Peyer's patch (tissue), 4 donors: ENCODE data around the gene VSIG8. TPM values are rescaled to one million over a fixed set of nuclear protein-coding genes. Genes with fewer than 3 reads are reported as not detected.
A peak's percentile ranks its signal among the peaks of the same experiment; 100 is the strongest.

Source experiments
- DNase-seq, 3 donors: peaks; one replicate each; pipeline ENCODE4 v3.0.0-alpha.2; 2017 to 2019
- H3K27ac ChIP-seq, 4 donors: fragments of 200-600 bp; sonication (generic); one replicate each; pipeline ENCODE4 v1.5.1; 2016 to 2019
- H3K27me3 ChIP-seq, 2 donors: fragments of 200-600 bp; sonication (generic); one replicate each; pipeline ENCODE4 v1.5.1; 2019
- H3K36me3 ChIP-seq, 3 donors: fragments of 200-600 bp; sonication (generic); one replicate each; pipeline ENCODE4 v1.5.1; 2016 to 2019
- H3K4me1 ChIP-seq, 4 donors: fragments of 200-600 bp; sonication (generic); one replicate each; pipeline ENCODE4 v1.5.1; 2016 to 2019
- H3K4me3 ChIP-seq, 4 donors: fragments of 200-600 bp; sonication (generic); 1 replicate in 3 of 4; 2 replicates in 1 of 4; pipeline ENCODE4 v1.5.1; 2016 to 2019; ENCODE audit warnings: mild to moderate bottlenecking in 1 of 4
- H3K9me3 ChIP-seq, 4 donors: fragments of 200-600 bp; sonication (generic); one replicate each; pipeline ENCODE4 v1.5.1; 2016 to 2019; ENCODE audit warnings: mild to moderate bottlenecking in 1 of 4
- CTCF ChIP-seq, 6 experiments: fragments of 450-650 bp in 4 of 6; fragments of 200-600 bp in 2 of 6; sonication (generic) in 1 of 6; IDR thresholded peaks; one replicate each; pipeline ENCODE4 v1.5.1; 2017 to 2019; ENCODE audit warnings: antibody characterized with exemption in 6 of 6, mild to moderate bottlenecking in 3 of 6, moderate library complexity in 1 of 6
- POLR2A ChIP-seq, 2 donors: fragments of 450-650 bp; IDR thresholded peaks; one replicate each; pipeline ENCODE4 v1.5.1; 2017; ENCODE audit warnings: antibody characterized with exemption in 2 of 2, mild to moderate bottlenecking in 2 of 2, moderate library complexity in 2 of 2
- total RNA-seq, 4 donors: library from RNA; depleted of rRNA; stranded (reverse); fragments of >200 nt; gene quantifications; one replicate each; pipeline ENCODE4 v1.1.0, GENCODE V29; 2016

VSIG8 gene
- total RNA-seq, 4 donors from 2014 or later, result 0.85 TPM; not detected in 3

GRCh38 chr1:159841749-159842148, 20.7 kb downstream of the VSIG8 start:
- TF ChIP-seq POLR2A (IDR thresholded peaks at IDR 0.05), result no peak
- TF ChIP-seq CTCF (IDR thresholded peaks at IDR 0.05), result no peak
- no peaks in the 10 kb centered on the region for H3K36me3 ChIP-seq
- DNase-seq, result no peak
- H3K4me1 ChIP-seq, result peaks cover 0 to 9% (median 0%) of the 10 kb centered on the region in 4 donors
- no peak overlapping the region for H3K4me3 ChIP-seq
- H3K27ac ChIP-seq, result no peak overlapping the region
- H3K27me3 ChIP-seq, result no peaks in the 10 kb centered on the region
- no peaks in the 10 kb centered on the region for H3K9me3 ChIP-seq

GRCh38 chr1:159839116-159839849, 23.2 kb downstream of the VSIG8 start:
- no peak for DNase-seq
- no peaks in the 10 kb centered on the region for H3K27me3 ChIP-seq
- H3K4me1 ChIP-seq, result no peaks in the 10 kb centered on the region
- no peaks in the 10 kb centered on the region for H3K9me3 ChIP-seq
- no peaks in the 10 kb centered on the region for H3K36me3 ChIP-seq
- TF ChIP-seq CTCF (IDR thresholded peaks at IDR 0.05) (no peak), POLR2A (IDR thresholded peaks at IDR 0.05) (no peak)
- H3K27ac ChIP-seq, result no peak overlapping the region
- no peak overlapping the region for H3K4me3 ChIP-seq

GRCh38 chr1:159838715-159839114, 23.7 kb downstream of the VSIG8 start:
- Histone ChIP-seq H3K36me3 (no peaks in the 10 kb centered on the region), H3K4me3 (no peak overlapping the region), H3K9me3 (no peaks in the 10 kb centered on the region), H3K4me1 (no peaks in the 10 kb centered on the region), H3K27ac (no peak overlapping the region), H3K27me3 (no peaks in the 10 kb centered on the region)
- TF ChIP-seq CTCF (IDR thresholded peaks at IDR 0.05) (no peak), POLR2A (IDR thresholded peaks at IDR 0.05) (no peak)
- no peak for DNase-seq

GRCh38 chr1:159835862-159836525, 26.5 kb downstream of the VSIG8 start:
- TF ChIP-seq POLR2A (IDR thresholded peaks at IDR 0.05) (no peak), CTCF (IDR thresholded peaks at IDR 0.05) (peak in 3 of 6 experiments; percentile 31 to 37 (median 33))
- H3K27me3 ChIP-seq, result no peaks in the 10 kb centered on the region
- no peak for DNase-seq
- H3K27ac ChIP-seq, result no peak overlapping the region
- H3K4me3 ChIP-seq, result no peak overlapping the region
- no peaks in the 10 kb centered on the region for H3K9me3 ChIP-seq
- H3K36me3 ChIP-seq, result no peaks in the 10 kb centered on the region
- no peaks in the 10 kb centered on the region for H3K4me1 ChIP-seq

GRCh38 chr1:159835356-159835755, 27.1 kb downstream of the VSIG8 start:
- Histone ChIP-seq H3K4me3 (no peak overlapping the region), H3K9me3 (no peaks in the 10 kb centered on the region), H3K36me3 (no peaks in the 10 kb centered on the region), H3K27me3 (no peaks in the 10 kb centered on the region), H3K4me1 (no peaks in the 10 kb centered on the region), H3K27ac (no peak overlapping the region)
- DNase-seq, result no peak
- TF ChIP-seq POLR2A (IDR thresholded peaks at IDR 0.05) (no peak), CTCF (IDR thresholded peaks at IDR 0.05) (no peak)
